NCI-H446 treated with DMSO at 0.1 percent for 48 hours (cell line): ENCODE data around the gene BPIFB2.
"Not testable (repeated sequence)": the region's sequence is repeated elsewhere in the genome, so short reads cannot be mapped to it uniquely, and the experiment has no call there.

Experiments
- DNase-seq: peaks from one replicate; lab custom pipeline; 2025; lab: John Stamatoyannopoulos, UW

Gene BPIFB2, protein sequence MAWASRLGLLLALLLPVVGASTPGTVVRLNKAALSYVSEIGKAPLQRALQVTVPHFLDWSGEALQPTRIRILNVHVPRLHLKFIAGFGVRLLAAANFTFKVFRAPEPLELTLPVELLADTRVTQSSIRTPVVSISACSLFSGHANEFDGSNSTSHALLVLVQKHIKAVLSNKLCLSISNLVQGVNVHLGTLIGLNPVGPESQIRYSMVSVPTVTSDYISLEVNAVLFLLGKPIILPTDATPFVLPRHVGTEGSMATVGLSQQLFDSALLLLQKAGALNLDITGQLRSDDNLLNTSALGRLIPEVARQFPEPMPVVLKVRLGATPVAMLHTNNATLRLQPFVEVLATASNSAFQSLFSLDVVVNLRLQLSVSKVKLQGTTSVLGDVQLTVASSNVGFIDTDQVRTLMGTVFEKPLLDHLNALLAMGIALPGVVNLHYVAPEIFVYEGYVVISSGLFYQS

DNA sequence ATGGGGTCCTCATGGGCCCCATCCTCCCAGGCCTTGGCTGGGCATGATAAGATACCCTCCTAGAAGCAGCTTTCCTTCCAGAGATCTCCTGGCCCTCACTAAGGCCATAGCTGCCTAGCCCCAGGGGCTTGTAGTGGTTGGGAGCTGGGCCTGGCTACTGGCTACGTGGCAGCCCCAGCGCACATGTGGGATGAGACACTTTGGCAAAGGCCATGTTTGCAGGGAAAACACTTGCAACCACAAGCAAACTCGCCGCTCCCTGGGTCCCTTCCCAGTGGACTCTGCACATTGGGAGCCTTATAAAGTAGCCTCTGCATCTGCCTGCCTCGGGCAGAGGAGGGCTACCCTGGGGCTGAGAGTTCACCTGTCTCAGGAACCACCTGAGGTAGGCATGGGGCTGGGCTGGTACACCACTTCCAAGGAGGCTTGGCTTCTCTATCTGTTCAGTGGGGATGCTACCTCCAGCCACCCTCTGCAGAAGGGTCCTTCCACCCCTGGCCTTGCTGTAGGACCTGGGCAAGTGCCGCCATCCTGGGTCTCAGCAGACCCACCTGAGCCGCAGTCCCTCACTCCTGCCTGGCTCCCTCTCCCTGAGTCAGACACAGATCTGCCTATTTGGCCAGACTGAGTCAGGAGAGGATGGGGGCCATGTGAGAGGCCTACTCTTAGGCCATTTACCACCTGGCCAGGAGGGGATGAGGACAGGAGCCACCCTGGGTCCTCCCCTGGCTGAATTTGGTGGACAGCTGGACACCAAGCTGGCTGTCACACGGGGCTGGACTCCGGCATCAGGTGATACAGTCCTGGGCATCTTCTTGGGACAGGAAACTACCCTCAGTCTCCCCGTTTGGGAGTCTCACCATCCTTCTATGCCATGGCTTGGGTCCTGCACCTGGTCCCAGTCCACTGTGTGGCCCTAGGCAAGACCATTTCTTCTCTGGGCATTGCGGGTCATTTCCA lies at the start of gene BPIFB2:
BPIFB2 (plus strand) TSS at position 329 of the 960 bp plus-strand sequence. CDS start 871 bp downstream, outside the sequence.
- no peak for DNase-seq

DNA sequence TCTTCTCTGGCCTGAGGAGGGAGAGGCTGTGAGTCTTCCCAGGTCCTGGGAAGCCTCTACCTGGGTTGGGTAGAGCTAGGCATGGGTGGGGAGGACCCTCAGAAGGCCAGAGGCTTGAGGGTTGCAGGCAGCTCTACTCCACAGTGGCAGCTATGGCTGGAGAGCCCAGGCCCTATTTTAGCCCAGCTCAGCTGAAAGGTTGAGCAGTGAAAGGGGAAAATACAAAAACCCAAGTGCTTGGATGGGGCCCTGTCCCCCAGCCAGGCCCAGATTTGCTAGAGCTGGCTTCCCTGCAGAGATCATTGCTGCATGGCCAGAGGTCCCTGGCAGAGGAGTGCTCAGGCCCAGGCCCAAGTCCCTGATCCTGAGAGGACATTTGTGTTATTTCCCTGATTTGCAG lies 48.9 kb upstream of the BPIFB2 start:
- DNase-seq, result no peak

DNA sequence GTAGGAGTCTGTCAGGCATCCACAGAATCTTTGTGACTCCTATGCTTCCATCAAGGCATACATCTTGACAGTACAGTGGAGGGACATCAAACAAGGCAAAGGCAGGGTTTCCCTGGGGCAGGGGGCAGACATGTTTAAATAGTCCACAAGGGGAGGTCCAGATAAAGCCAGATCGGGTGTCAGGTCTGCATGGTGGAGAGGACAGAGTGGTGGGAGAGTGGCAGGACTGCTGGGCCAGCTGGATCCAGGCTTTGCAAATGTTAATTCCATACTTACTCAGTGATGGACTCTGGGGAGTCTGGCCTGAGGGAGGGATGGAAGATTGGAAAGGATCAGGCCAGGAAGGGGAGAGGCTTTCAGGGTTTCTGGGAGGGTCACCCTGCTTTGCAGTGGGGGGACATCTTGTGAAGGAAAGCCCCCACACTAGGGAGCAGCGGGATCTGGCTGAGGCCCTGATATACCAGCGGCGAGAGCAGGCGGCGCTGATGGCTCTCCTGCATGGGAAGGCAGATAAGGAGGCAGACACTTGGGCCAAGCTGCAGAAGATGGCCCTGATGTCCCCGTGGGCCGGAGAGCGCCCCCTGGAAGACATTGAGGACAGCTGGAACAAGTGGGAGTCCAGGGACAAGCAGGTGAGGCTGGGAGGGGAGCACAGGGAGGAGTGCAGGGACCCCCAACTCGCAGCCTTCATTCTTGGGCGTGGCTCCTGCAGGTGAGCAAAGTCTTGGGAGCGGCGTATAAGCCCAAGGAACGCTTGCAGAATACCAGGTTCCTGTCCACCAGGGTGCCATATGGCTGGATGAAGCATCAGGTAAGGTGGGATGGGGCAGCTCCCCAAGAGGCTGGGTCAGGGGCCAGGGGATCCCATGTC lies 47.9 kb upstream of the BPIFB2 start:
- DNase-seq, result no peak

DNA sequence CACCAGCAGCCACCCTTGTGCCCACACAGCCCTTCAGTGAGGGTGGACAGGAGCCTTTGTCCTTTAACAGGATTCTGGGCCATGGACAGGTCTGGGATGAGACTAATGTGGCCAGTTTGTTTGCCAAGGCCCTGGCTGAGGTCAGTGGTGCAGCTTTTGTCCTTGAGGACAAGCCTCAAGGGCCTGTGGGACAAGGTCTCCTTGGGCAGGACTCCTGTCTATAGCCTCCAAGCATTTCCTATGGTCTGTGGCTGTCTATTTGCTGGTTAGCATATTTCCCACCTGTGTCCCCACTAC lies 47.3 kb upstream of the BPIFB2 start:
- no peak for DNase-seq

DNA sequence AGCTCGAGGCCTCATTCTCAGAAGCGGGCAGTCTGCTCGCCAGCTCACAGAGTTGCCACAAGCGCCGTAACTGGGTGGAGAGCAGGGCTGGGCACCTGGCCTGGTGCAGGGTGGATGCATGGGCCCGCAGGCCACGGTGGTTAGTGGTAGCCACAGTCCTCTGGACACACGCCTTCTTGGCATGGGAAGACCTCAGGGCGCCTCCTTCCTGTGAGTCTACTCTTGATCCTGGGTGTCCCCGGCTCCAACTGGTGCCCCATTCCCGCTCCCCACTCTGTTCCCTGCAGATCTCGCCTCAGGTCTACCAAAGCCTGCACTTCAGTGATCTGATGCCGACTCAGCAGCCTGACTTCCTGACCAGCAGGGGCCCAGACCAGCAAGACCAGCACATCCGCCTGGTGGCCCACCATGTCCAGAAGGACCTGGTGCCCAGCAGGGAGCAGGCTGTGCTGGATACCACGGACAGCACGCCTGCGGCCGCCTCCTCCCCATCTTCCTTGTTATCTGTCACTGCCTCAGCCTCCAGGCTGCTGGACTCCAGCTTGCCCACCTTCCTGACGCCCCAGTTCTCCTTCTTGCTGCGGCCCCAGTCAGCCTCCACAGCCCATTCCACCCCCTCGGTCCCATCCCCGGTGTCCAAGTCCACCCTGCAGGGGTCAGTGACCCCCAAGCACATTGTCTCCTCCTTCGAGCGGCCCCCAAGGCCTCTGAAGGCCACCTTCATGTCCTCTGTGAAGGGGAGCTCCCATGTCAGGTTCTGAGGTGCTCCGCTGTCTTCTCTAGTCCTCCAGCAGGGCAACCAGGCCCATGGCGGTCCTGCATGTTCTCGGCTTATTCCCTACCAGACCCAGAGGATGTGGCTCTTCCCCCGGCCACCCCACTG lies 46.4 kb upstream of the BPIFB2 start:
- DNase-seq, result no peak

DNA sequence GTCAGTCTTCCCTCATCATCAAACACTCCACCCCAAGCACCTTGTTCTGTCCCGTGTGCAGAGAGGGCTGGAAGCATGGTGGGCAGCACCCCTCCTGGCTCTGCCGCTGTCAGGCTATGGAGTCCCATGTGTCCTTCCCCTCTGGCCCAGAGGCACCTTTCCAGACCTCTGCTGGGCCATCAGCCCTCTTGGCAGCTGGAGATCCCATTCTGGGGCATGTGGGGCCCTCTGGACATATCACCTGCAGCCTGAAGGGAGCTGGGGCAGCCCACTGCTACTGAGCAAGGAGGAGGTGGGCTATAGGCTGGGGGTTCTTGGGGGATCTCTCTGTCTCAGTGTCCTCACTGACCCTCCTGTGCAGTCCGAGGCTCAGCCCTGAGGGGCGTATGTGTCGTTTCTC lies 45.5 kb upstream of the BPIFB2 start:
- DNase-seq, result no peak

DNA sequence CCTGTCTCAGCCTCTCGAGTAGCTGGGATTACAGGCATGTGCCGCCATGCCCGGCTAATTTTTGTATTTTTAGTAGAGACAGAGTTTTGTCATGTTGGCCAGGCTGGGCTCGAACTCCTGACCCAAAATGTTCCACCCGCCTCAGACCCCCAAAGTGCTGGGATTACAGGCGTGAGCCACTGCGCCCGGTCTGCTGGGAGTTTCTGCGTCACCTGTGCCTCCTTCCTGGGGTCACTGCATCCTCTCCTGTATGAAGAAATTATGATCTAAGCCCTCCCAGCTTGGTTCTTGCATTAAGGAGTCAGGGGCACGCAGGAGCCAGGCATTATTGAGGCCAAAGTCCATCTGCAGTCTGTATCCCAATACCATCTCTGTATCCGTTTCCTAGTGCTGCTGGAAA lies 44.9 kb upstream of the BPIFB2 start:
- DNase-seq, result not testable (repeated sequence)

DNA sequence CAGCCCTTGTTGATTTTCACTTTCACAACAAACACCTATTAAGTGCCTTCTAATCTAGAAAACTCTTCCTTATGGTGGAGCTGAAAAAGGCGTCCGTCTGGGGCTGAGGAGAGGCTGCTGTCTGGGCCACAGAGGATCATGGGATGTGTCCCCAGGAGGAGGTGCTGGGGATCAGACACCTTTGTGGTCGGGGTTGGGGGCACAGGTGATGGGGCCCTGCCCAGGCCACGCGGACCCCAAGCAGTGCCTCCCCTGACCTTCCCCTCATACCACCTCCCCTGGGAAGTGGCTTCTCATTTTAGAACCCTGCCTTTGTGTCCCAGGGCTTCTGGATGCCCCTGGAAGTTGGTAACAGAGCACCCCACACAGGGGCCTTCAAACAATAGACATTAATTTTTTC lies 44.3 kb upstream of the BPIFB2 start:
- no peak for DNase-seq

DNA sequence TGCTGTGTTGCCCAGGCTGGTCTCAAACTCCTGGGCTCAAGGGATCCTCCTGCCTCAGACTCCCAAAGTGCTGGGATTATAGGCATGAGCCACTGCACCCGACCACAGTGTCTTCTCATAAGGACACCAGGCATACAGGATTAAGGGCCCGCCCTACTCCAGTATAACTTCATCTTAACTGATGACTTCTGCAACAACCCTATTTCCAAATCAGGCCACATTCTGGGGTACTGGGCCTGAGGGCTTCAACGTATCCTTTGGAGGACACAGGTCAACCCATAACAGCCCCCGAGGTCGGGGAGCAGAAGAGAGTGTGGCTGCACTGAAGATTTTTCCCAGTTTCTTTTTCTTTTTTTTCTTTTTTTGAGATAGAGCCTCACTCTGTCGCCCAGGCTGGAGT lies 42.9 kb upstream of the BPIFB2 start:
- no peak for DNase-seq

DNA sequence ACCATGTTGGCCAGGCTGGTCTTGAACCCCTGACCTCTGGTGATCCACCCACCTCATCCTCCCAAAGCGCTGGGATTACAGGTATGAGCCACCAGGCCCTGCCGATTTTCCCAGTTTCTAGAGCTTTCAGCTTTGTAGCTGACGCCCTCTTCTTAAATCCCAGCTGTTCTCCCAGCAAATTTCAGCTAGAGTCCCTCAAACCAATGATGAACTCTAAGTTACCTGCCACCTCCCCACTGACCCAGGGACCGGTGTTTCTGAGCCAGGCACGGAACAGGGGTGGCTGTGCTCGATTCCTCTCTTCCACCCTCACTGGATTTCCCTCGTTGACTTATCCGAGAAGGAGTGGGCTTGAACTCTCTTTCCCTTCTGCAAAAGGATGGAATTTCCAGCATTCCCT lies 42.4 kb upstream of the BPIFB2 start:
- DNase-seq, result no peak

DNA sequence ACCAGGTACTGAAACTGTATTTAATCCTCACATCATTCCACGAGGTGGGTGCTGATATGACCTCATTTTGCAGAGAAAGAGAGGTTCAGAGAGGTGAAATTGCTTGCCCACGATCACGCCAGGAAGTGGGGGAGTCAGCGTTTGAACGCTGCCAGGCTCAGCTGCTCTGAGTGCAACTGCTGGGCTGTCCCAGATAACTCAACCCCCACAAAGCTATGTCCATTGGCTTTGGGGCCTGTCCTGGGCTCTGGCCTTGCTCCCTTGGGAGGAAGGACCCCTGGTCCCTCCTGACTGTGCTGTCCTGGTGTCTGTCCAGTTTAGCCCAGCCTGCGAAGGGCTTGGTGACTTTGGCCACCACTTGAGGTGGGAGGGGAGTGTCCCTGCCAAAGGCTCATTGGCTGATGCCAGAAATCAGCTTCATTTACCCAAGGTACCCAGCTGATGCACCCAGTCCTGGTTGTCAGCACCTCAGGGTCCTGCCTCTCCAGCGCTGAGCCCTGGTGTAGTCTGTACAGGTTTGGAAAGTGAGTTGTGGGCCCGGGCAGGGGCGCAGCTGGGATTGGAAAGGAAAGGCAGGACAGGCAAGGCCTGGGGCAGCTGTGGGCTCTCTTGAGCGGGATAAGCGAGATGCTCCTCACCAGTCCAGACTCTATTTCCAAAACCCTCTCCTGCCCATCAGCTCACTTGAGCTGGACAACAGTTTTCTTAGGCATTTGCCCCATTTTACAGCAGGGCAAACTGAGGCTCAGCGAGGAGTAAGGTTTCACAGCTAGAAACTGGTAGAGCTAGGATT lies 41.7 kb upstream of the BPIFB2 start:
- DNase-seq, result no peak

DNA sequence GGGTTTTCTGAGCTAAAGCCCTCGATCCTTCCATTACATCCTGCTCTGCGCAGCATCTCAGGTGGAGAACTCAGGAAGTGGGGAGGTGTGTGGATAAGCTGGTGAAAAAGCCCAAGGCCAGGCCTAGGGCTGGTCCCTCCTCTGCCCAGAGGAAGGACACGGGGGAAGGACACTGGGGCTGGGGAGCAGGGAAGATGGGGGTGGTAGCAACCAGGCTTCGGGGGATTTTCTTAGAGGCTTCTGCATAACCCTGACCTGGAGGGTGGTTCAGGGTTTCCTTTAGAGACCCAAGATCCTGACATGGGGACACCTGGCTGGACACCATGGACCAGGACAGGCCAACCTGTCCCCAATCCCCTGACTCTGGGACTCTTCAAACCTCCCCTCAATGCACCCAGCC lies 41.1 kb upstream of the BPIFB2 start:
- no peak for DNase-seq

DNA sequence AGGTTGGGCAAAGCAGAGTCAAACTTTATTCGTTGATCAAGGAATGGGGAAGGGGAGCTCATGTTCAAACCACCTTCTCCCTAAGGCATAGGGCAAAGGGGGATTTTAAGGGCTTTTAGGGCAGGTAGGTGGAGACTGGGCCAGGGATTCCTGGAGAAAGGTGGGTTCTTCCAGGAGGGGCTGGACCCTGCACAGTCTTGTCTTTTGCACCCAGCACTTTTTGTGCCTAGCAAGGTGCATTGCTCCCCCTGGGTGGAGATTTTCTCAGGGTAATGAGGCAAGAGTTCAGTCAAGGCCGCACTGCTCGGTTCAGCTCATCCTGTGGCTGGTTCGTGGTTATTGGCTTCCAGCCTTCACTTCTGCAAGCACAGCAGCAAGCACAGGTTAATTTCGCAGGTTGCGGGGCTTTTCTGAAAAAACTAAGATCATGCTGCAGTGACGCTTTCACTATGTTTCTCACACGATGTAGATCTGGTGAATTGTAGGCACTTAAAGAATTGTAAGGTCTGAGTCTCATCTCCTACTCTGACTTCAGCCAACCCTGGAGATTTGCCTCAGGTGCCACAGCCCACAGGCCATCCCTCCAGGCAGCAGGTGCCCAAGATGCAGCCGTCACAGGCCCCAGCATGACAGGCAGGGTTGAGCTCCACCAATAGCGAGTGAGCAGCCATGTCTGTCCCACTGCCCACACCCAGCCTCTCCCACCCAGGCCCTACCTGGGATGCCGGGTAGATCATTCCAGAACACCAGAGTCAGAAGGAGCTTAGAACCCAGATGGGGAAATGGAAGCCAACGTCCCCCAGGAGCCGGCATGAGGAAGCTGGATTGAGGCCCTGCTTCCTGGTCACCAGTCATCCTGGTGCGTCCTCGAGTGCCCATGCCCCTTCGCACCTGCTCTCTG lies 40.4 kb upstream of the BPIFB2 start:
- DNase-seq, result no peak

DNA sequence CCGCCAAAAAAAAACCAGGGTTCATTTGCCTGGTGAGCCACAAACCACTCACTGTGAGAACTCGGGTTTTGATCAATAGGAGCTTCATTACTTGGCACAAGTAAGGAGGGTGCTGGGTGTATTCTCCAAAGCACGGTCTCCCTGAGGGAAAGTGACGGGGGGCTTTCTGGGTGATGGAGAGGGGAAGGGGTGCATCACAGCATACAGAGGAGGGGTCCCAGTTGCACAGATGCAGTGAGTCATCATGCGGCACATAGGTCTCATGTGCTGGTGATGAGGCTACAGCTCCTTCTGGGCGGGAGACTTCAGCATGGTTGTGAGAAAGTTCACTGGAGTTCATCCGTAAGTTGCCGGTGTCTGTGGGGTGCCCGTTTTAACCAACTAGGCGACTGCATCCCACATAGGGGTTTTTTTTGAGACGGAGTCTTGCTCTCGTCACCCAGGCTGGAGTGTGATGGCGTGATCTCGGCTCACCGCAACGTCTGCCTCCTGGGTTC lies 39.5 kb upstream of the BPIFB2 start:
- no peak for DNase-seq

DNA sequence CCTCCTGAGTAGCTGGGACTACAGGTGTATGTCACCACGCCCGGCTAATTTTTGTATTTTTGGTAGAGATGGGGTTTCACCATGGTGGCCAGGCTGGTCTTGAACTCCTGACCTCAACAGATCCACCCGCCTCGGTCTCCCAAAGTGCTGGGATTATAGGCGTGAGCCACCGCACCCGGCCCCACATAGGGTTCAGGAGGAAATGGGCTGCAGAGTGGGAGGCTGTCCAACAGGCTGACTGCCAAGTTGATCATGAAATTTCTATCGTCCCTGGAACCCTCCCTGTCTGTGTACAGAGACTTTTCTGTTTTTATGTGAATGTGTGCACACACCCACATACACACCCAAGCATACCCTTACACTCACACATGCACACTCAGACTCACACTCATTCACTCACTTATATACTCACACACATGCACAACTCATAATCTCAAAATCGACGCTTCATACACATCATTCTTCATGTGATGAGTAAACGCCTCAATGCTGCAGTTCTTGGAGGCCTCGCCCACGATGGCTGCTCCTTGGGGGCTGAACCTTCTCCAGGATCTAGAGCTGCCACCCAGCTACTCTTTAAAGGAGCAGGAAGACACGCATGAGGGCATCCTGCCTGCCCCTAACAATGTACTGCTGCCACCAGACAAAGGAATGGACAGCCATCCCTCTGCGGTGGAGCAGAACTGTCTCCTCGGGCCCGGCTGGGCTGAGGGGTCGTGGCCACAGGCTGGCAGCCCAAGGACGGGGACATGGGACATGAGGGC lies 38.8 kb upstream of the BPIFB2 start:
- DNase-seq, result no peak

DNA sequence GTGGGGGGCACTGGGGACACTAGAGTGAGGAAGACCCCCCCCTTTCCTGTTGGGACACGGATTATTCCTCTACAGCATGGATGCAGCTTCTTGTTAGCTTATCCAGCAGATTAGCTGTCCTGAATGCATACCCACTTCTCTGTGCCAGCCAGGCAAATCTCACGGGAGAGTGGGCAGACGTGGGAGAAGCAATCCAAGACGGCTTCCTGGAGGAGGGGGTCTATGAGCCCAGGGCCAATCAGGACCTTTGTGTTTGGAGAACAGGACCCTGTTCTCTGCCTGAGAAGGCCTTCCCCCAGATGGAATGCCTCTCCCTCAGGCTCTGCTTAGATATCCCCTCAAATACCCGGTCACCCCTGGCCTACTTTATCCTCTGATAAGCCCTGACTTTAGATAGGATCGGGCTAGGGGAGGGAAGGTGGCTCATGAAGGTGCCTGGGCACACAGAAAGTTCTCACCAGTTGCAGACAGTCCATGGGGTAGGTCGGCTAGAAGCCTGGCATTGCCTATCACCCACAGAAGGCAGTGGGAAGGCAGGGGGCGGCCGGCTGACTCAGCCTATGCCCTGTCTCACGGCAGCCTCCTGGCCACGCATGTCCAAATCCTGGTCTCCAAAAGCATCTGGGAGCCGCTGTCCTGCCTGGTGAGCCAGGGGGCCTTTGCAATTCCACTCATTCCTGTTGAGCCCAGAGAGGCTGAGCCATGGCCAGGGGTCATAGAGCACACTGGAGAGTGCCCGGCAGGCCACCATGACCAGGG lies 38.0 kb upstream of the BPIFB2 start:
- DNase-seq, result no peak
